HepG2 (cell line): ENCODE measurements around the gene RPS6KB2. TPM values are rescaled to one million over a fixed set of nuclear protein-coding genes. Genes with fewer than 3 reads are reported as not detected.
A peak's percentile ranks its signal among the peaks of the same experiment; 100 is the strongest.

ENCODE experiments used
- ATAC-seq: fragments of 200-7000 bp; cut with Tn5 transposase; 3 replicates; pipeline ENCODE4 v1.9.1; 2020; ENCODE audit warnings: mild to moderate bottlenecking, moderate library complexity
- BruUV-seq: library from RNA; stranded (reverse); fragments of 400-500 nt; replicated peaks from 2 replicates; lab custom pipeline; 2021; lab: Mats Ljungman, UMichigan
- CTCF ChIA-PET: fragments of 300-600 bp; formaldehyde crosslinking; extraction: SDS; loops from one replicate; lab custom pipeline; 2021; ENCODE audit warnings: low total read pairs, inconsistent platforms, low intra/inter-chr PET ratio; lab: Yijun Ruan, JAX
- POLR2A ChIA-PET: fragments of 350-600 bp; sonication (Branson Sonifier 250); formaldehyde crosslinking; loops from one replicate; lab custom pipeline; 2020; ENCODE audit warnings: antibody characterized with exemption, inconsistent platforms; lab: Yijun Ruan, JAX
- DNase-seq: peaks from one replicate; pipeline ENCODE4 v3.0.0-alpha.2; 2015; ENCODE audit warnings: low spot score
- FAIRE-seq: peaks from 3 replicates; lab custom pipeline; 2011; peaks lifted over from hg19 to GRCh38; lab: Jason Lieb, UNC
- H2AFZ ChIP-seq: one replicate; pipeline ENCODE4 v1.6.1; 2011; ENCODE audit warnings: low read length, inconsistent platforms
- H3K27ac ChIP-seq: fragments of 300-600 bp; 3 replicates; pipeline ENCODE4 v1.8.0; 2011; ENCODE audit warnings: mixed run types, mild to moderate bottlenecking, mixed read lengths, low read length, inconsistent platforms; ENCODE audit not compliant: insufficient read depth; ENCODE audit errors: extremely low read length
- H3K27me3 ChIP-seq, 2 experiments: fragments of 200-600 bp in 1 of 2; 2 replicates in 1 of 2; 3 replicates in 1 of 2; pipeline versions ENCODE4 v1.6.0 to v1.8.0; 2011; ENCODE audit warnings: low read length in 2 of 2, mild to moderate bottlenecking in 2 of 2, moderate library complexity in 2 of 2, inconsistent platforms in 1 of 2; ENCODE audit not compliant: insufficient read depth in 2 of 2, control insufficient read depth in 1 of 2
- H3K36me3 ChIP-seq, 2 experiments: fragments of 200-600 bp in 1 of 2; replicated peaks in 1 of 2; 2 replicates in 1 of 2; 3 replicates in 1 of 2; pipeline versions ENCODE4 v1.5.1 to v1.8.0; 2011; ENCODE audit warnings: low read length in 2 of 2, inconsistent platforms in 1 of 2; ENCODE audit not compliant: insufficient read depth in 2 of 2, control insufficient read depth in 1 of 2
- H3K4me1 ChIP-seq: 2 replicates; pipeline ENCODE4 v1.5.1; 2012; ENCODE audit warnings: low read length, inconsistent platforms; ENCODE audit not compliant: insufficient read depth
- H3K4me2 ChIP-seq: 2 replicates; pipeline ENCODE4 v1.6.0; 2011; ENCODE audit warnings: low read depth, low read length, inconsistent platforms
- H3K4me3 ChIP-seq, 3 experiments: fragments of 200-600 bp in 1 of 3; sonication (generic), shearing (Covaris generic) in 1 of 3; replicated peaks in 1 of 3; 2 replicates each; pipeline ENCODE4 v1.5.1; 2011 to 2016; ENCODE audit warnings: low read length in 3 of 3, inconsistent platforms in 2 of 3, low read depth in 2 of 3, mild to moderate bottlenecking in 2 of 3, control low read depth in 1 of 3, mixed read lengths in 1 of 3; ENCODE audit not compliant: insufficient read depth in 1 of 3
- H3K79me2 ChIP-seq: one replicate; pipeline ENCODE4 v1.6.1; 2011; ENCODE audit warnings: low read length, inconsistent platforms; ENCODE audit not compliant: insufficient read depth
- H3K9ac ChIP-seq: 2 replicates; pipeline ENCODE4 v1.6.0; 2011; ENCODE audit warnings: mild to moderate bottlenecking, low read depth, low read length, inconsistent platforms; ENCODE audit not compliant: insufficient read depth
- H3K9me3 ChIP-seq: 2 replicates; pipeline ENCODE4 v1.5.1; 2012; ENCODE audit warnings: mild to moderate bottlenecking, low read length
- H4K20me1 ChIP-seq: 2 replicates; pipeline ENCODE4 v1.6.0; 2011; ENCODE audit warnings: inconsistent platforms, mild to moderate bottlenecking, low read length, moderate library complexity; ENCODE audit not compliant: insufficient read depth
- AGO2 ChIP-seq: fragments of 200-400 bp; formaldehyde crosslinking; optimal IDR thresholded peaks from 2 replicates; pipeline ENCODE3; 2017; ENCODE audit warnings: mild to moderate bottlenecking, low read depth, low read length, moderate library complexity
- MAFF ChIP-seq: IDR thresholded peaks from 2 replicates; pipeline ENCODE4 v1.6.1; 2011; ENCODE audit warnings: low read depth, low read length, improper control_type of control experiment
- MAFK ChIP-seq, 2 experiments: IDR thresholded peaks in 1 of 2; conservative IDR thresholded peaks in 1 of 2; 2 replicates each; pipeline ENCODE4 v1.6.1; 2011; ENCODE audit warnings: improper control_type of control experiment in 2 of 2, low read length in 2 of 2
- MLXIP ChIP-seq: sonication (generic); formaldehyde crosslinking; IDR thresholded peaks from 2 replicates; pipeline ENCODE4 v1.9.0; 2021; ENCODE audit warnings: missing genetic modification reagents, borderline replicate concordance
- POLR2A ChIP-seq, 2 experiments: IDR thresholded peaks; 2 replicates each; pipeline ENCODE4 v1.6.1; 2011; ENCODE audit warnings: low read depth in 2 of 2, low read length in 2 of 2, mild to moderate bottlenecking in 1 of 2, moderate library complexity in 1 of 2; ENCODE audit not compliant: insufficient read depth in 1 of 2
- RBFOX2 ChIP-seq: fragments of 200-400 bp; formaldehyde crosslinking; IDR thresholded peaks from 2 replicates; pipeline ENCODE4 v1.6.1; 2017; ENCODE audit warnings: low read depth, mild to moderate bottlenecking, low read length
- SAP130 ChIP-seq: IDR thresholded peaks from 2 replicates; pipeline ENCODE4 v1.6.1; 2016; ENCODE audit warnings: low read depth
- TFDP2 ChIP-seq: sonication (generic); formaldehyde crosslinking; IDR thresholded peaks from 2 replicates; pipeline ENCODE4 v1.4.0; 2020; ENCODE audit warnings: missing genetic modification reagents
- ZKSCAN1 ChIP-seq: fragments of 150-350 bp; IDR thresholded peaks from 2 replicates; pipeline ENCODE4 v1.6.1; 2014; ENCODE audit warnings: low read length
- ZNF234 ChIP-seq: sonication (generic); formaldehyde crosslinking; conservative IDR thresholded peaks from 2 replicates; pipeline ENCODE4 v1.5.1; 2020; ENCODE audit warnings: mild to moderate bottlenecking, missing genetic modification reagents
- ZNF644 ChIP-seq: IDR thresholded peaks from 2 replicates; pipeline ENCODE4 v1.6.1; 2016; ENCODE audit warnings: low read depth
- ZNF780A ChIP-seq: sonication (generic); formaldehyde crosslinking; IDR thresholded peaks from 2 replicates; pipeline ENCODE4 v1.8.0; 2022; ENCODE audit warnings: mild to moderate bottlenecking, missing genetic modification reagents, moderate library complexity
- WGBS: methylation state at CpG from one replicate; pipeline ENCODE4 v1.1.6; 2017; ENCODE audit warnings: low lambda C conversion rate; 5-methylcytosine and 5-hydroxymethylcytosine counted together
- in situ Hi-C: cut with HindIII; loops from 2 replicates; pipeline ENCODE4 v1.10.0; 2017; ENCODE audit warnings: low pct_unique_long_range_greater_than_20kb; ENCODE audit not compliant: extremely low pct_ligation_motif_present
- intact Hi-C: fragments of 100-400 bp; cut with micrococcal nuclease; formaldehyde crosslinking; loops from one replicate; pipeline ENCODE4 v1.10.0; 2022; ENCODE audit not compliant: unreplicated experiment
- polyA plus RNA-seq, 8 experiments: library from polyadenylated mRNA; depleted of rRNA in 3 of 8; stranded (reverse) in 7 of 8; unstranded in 1 of 8; fragments of >200 nt; fragmentation: Illumina TruSeq in 4 of 8; extraction: Trizol in 4 of 8; gene quantifications; 2 replicates each; pipeline versions ENCODE4 v1.2.1 to v1.2.3, GENCODE V29; 2011 to 2016; ENCODE audit warnings: low read depth in 4 of 8, missing spikeins in 1 of 8, mixed read lengths in 1 of 8; ENCODE audit not compliant: insufficient read depth in 1 of 8
- total RNA-seq, 5 experiments: library from RNA; depleted of rRNA; stranded (reverse); fragments of >200 nt; fragmentation: Illumina TruSeq; extraction: Trizol; gene quantifications; 2 replicates each; pipeline ENCODE4 v1.2.3, GENCODE V29; 2016; ENCODE audit warnings: low read depth in 1 of 5
- TF ChIP-seq, protein P1 (sequence below): sonication (generic); formaldehyde crosslinking; IDR thresholded peaks from 2 replicates; pipeline ENCODE4 v1.4.0; 2020; ENCODE audit warnings: mild to moderate bottlenecking, low read depth, missing genetic modification reagents

The RPS6KB2 gene
- total and polyA plus RNA-seq, 2 of the 13 experiments (the other 11 are each of a cell fraction or from before 2014, with no cell fraction given) = 52.9 to 54.8 TPM

- ChIA-PET CTCF (no interaction called here), POLR2A (no interaction called here)
- peaks cover 19 to 27% of the 10 kb centered on the region in 2 experiments; a peak in 4 of 5 replicates for H3K36me3 ChIP-seq
- no peak overlapping the region for H2AFZ ChIP-seq
- peak; percentile 85 for TF ChIP-seq AGO2
- 0 out of 4 replicates have a peak, but pooled peaks of 1 of the 2 experiments have one; percentile 42 for TF ChIP-seq POLR2A (IDR thresholded peaks at IDR 0.05; ENCODE audit: insufficient read depth in 1 of 2, low read depth in 2 of 2, low read length in 2 of 2)
- TF ChIP-seq, protein P1, sequence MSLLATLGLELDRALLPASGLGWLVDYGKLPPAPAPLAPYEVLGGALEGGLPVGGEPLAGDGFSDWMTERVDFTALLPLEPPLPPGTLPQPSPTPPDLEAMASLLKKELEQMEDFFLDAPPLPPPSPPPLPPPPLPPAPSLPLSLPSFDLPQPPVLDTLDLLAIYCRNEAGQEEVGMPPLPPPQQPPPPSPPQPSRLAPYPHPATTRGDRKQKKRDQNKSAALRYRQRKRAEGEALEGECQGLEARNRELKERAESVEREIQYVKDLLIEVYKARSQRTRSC = no peak
- no peak for TF ChIP-seq ZNF780A (CRISPR knock-in tag)
- TF ChIP-seq TFDP2 (CRISPR knock-in tag) = no peak
- no peak for TF ChIP-seq ZNF644 (CRISPR knock-in tag)
- no peak for TF ChIP-seq MLXIP (CRISPR knock-in tag)
- TF ChIP-seq MAFF = peak; percentile 62; the same call in 1 of the 2 replicates
- peak; percentile 68 to 87; a peak in 3 of 4 replicates for TF ChIP-seq MAFK (conservative IDR thresholded peaks at IDR 0.05 in 1 of 2, IDR thresholded peaks at IDR 0.05 in 1 of 2; ENCODE audit: low read length in 2 of 2)
- TF ChIP-seq RBFOX2 = peak; percentile 48
- no peak for TF ChIP-seq SAP130 (CRISPR knock-in tag)
- no peak for TF ChIP-seq ZKSCAN1
- TF ChIP-seq ZNF234 (CRISPR knock-in tag) = no peak
- peaks cover 18% of the 10 kb centered on the region for H3K79me2 ChIP-seq
- H3K4me3 ChIP-seq = no peak overlapping the region
- 96% methylated on average over 8 of the region's 19 CpGs for WGBS
- intact Hi-C loops (no loop called here), in situ Hi-C loops (no loop called here)
- H3K27me3 ChIP-seq = no peaks in the 10 kb centered on the region
- DNase-seq (no peak), FAIRE-seq (no peak), ATAC-seq (no peak)
- BruUV-seq = no TSS peak
- H3K4me2 ChIP-seq = no peak overlapping the region
- H3K4me1 ChIP-seq = peaks cover 30% of the 10 kb centered on the region
- no peak overlapping the region for H3K9ac ChIP-seq
- H3K27ac ChIP-seq = no peak overlapping the region
- H4K20me1 ChIP-seq = peaks cover 3% of the 10 kb centered on the region; the same call in 1 of the 2 replicates
- H3K9me3 ChIP-seq = no peaks in the 10 kb centered on the region
These were observed 32.6 kb upstream of the RPS6KB2 start for GRCh38 chr11:67395555-67396258.
